ENCODE data around the gene NBPF3. TPM values are rescaled to one million over a fixed set of nuclear protein-coding genes. Genes with fewer than 3 reads are reported as not detected.
A peak's percentile ranks its signal among the peaks of the same experiment; 100 is the strongest.
"Not testable (repeated sequence)": the region's sequence is repeated elsewhere in the genome, so short reads cannot be mapped to it uniquely, and the experiment has no call there.

NBPF3 gene
- total RNA-seq, 2 donors from 2014 or later, result 9.6 to 29.3 TPM

DNA sequence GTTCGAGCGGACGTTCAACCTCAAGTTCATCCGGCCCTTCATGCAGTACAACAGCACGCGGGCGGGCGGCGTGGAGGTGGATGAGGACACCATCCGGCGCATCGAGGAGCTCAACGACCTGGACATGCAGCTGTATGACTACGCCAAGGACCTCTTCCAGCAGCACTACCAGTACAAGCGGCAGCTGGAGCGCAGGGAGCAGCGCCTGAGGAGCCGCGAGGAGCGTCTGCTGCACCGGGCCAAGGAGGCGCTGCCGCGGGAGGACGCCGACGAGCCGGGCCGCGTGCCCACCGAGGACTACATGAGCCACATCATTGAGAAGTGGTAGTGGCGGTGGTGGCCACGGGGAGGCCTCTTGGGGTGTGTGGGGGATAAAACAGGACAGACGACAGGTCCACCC is 10.7 kb upstream of the NBPF3 start:
- H3K36me3 ChIP-seq (replicated peaks in 1 of 2; ENCODE audit: insufficient read depth in 1 of 2, low read depth in 2 of 2); H3K27me3 ChIP-seq; ATAC-seq; H3K27ac ChIP-seq; intact Hi-C loops (cut with DNase I); H3K9me3 ChIP-seq; DNase-seq; H3K4me3 ChIP-seq; H3K4me1 ChIP-seq: not testable (repeated sequence)
- WGBS, 2 donors, result 91 to 100% methylated on average over 3 to 18 of the region's 34 CpGs

DNA sequence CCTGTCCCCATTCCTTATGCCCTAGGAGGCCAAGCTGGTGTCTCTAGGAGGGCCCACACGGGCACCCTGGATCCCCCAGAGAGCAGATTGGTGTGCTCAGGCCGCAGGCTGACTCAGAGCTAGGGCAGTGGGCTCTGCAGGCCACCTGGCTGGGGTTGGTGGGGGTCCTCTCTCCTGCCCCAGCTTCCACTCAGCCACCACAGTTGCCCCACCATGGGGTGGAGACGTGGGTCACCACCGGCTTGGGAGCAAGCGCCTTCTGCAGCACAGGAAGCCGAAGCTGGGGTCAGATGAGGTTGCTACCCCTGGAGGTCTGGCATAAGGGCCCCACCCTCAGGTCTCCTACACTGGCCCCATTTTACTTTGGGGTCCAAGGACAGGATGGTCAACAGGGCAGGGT is 9.1 kb upstream of the NBPF3 start:
- ATAC-seq; H3K4me1 ChIP-seq; H3K27me3 ChIP-seq; DNase-seq; H3K4me3 ChIP-seq; intact Hi-C loops (cut with DNase I); H3K9me3 ChIP-seq; H3K27ac ChIP-seq; H3K36me3 ChIP-seq (replicated peaks in 1 of 2; ENCODE audit: insufficient read depth in 1 of 2, low read depth in 2 of 2): not testable (repeated sequence)
- 100% methylated on average over 4 of the region's 6 CpGs; no CpG with 5 or more reads in 1 of the 2 donors for WGBS, 2 donors

DNA sequence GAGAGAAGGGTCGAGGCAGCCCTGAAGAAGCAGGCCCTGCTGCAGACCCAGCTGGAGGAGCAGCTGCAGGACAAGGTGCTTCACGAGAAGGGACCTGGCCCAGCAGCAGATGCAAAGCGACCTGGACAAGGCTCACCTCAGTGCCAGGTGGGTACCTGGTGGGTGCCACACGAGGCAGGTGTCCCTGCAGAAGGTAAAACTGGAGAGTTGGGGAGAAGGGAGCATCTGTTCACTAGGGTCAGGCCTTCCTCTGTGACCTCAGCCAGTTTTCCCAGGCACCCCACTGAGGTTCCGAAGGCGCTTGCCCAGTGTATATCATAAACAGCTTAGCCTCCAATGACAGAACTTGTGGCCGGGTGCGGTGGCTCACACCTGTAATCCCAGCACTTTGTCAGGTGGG is 5.5 kb upstream of the NBPF3 start:
- no peak overlapping the region for H3K27ac ChIP-seq
- TF ChIP-seq POLR2A (IDR thresholded peaks at IDR 0.05), result no peak
- TF ChIP-seq, protein P1, sequence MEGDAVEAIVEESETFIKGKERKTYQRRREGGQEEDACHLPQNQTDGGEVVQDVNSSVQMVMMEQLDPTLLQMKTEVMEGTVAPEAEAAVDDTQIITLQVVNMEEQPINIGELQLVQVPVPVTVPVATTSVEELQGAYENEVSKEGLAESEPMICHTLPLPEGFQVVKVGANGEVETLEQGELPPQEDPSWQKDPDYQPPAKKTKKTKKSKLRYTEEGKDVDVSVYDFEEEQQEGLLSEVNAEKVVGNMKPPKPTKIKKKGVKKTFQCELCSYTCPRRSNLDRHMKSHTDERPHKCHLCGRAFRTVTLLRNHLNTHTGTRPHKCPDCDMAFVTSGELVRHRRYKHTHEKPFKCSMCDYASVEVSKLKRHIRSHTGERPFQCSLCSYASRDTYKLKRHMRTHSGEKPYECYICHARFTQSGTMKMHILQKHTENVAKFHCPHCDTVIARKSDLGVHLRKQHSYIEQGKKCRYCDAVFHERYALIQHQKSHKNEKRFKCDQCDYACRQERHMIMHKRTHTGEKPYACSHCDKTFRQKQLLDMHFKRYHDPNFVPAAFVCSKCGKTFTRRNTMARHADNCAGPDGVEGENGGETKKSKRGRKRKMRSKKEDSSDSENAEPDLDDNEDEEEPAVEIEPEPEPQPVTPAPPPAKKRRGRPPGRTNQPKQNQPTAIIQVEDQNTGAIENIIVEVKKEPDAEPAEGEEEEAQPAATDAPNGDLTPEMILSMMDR (IDR thresholded peaks at IDR 0.05), result no peak
- H3K9me3 ChIP-seq, result no peaks in the 10 kb centered on the region
- no peak overlapping the region for H3K4me3 ChIP-seq
- H3K27me3 ChIP-seq, result no peaks in the 10 kb centered on the region
- DNase-seq (no peak), ATAC-seq (no peak)
- WGBS, 2 donors, result 83% methylated on average over 8 of the region's 8 CpGs; no CpG with 5 or more reads in 1 of the 2 donors
- H3K36me3 ChIP-seq (replicated peaks in 1 of 2; ENCODE audit: insufficient read depth in 1 of 2, low read depth in 2 of 2), result no peaks in the 10 kb centered on the region
- intact Hi-C loops (cut with DNase I), result no loop called here
- peaks cover 13% of the 10 kb centered on the region for H3K4me1 ChIP-seq

DNA sequence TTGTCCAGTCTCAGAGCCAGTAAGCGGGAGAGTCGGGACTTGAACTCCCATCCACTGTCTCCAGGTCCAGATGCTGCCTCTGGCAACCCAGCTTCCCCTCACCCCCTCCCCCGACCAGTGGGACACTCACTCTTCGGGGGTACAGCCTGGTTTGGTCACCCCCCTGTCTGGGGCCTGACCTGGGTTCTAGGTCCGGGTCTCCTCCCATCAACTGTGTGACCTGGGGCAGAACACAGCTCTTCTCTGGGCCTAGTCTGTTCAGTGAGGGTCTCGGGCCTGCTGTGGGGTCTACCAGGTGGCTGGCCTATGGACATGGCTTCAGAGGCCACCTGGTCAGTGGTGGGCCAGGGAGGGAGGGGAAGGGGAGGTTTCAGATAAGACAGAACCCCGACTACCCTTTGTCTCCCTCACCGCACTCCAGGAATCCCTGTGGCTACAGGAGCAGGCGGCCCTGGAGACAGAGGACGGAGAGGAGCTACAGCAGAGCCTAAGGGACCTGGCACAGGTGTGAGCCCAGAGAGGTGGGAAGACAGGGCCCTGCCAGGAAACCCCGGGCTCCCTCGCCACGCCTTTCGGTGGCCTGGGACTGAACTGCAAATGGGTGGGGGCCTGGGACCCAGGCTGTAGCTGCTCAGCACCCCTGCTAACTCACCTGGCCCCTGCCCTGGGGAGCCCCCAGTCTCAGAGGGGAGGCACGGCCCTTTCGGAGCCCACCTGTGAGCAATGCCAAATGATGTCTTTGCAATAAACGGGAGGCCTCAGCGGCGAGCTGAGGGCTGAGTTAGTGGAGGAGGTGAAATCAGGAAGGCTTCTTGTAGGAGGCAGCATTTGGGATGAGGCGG is 4.1 kb upstream of the NBPF3 start:
- WGBS, 2 donors, result 87 to 89% methylated on average over 10 to 19 of the region's 20 CpGs
- peaks cover 18% of the 10 kb centered on the region for H3K4me1 ChIP-seq
- intact Hi-C loops (cut with DNase I), result no loop called here
- no peaks in the 10 kb centered on the region for H3K9me3 ChIP-seq
- no peak for TF ChIP-seq POLR2A (IDR thresholded peaks at IDR 0.05)
- TF ChIP-seq, protein P1 (IDR thresholded peaks at IDR 0.05), result no peak
- no peak overlapping the region for H3K27ac ChIP-seq
- no peaks in the 10 kb centered on the region for H3K36me3 ChIP-seq (replicated peaks in 1 of 2; ENCODE audit: insufficient read depth in 1 of 2, low read depth in 2 of 2)
- H3K4me3 ChIP-seq, result no peak overlapping the region
- ATAC-seq (no peak), DNase-seq (no peak)
- H3K27me3 ChIP-seq, result no peaks in the 10 kb centered on the region

DNA sequence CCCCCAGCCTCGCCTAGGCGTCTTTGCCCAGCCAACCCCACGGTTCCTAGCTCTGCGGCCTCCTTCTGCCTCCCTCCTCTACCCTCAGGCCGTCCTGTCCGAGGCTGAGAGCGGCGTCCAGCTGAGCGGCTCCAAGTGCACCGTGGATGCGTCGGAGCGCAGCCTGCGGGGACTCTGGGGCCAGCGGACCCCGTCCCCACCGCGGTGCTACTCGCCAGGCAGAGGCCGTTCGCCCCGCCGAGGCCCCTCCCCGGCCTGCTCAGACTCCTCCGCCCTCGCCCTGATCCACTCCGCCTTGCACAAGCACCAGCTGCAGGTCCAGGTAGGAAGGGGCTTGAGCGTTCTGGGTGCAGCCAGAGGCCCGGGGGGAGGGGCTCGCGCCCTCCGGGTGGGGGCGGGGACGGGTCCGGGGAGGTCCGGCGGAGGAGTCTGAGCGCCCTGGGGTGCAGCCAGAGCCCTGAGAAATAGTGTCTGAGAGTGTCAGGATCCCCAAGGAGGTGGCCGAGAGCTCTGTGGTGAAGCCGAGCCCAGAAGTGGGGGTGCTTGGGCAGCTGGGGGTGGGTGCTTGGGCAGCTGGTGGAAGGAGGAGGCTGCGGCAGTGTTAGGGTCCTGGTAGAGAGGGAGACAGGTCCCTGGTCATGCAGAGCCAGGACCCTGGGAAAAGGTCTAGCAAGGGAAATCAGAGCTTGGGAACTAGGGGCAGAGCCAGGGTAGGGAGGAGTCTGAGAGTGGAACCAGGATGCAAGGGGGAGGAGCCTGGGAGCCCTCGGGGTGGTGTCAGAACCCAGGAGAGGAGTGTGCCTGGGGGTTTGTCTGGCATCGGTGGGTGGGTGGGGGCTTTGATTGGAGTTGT is 3.2 kb upstream of the NBPF3 start:
- Histone ChIP-seq H3K27me3 (no peaks in the 10 kb centered on the region), H3K27ac (peak overlapping the region in 1 of 4 donors; percentile 21), H3K4me3 (no peak overlapping the region), H3K36me3 (replicated peaks in 1 of 2; ENCODE audit: insufficient read depth in 1 of 2, low read depth in 2 of 2) (no peaks in the 10 kb centered on the region), H3K9me3 (no peaks in the 10 kb centered on the region), H3K4me1 (peaks cover 23% of the 10 kb centered on the region)
- 14 to 25% methylated on average over 7 to 27 of the region's 43 CpGs for WGBS, 2 donors
- TF ChIP-seq POLR2A (IDR thresholded peaks at IDR 0.05), result no peak
- TF ChIP-seq, protein P1 (IDR thresholded peaks at IDR 0.05), result no peak
- ATAC-seq (peak; percentile 28), DNase-seq (peak; percentile 29 to 57 (median 45))
- intact Hi-C loops (cut with DNase I), result no loop called here
